ENCODE results near the gene SPOCK1.

Gene SPOCK1

DNA sequence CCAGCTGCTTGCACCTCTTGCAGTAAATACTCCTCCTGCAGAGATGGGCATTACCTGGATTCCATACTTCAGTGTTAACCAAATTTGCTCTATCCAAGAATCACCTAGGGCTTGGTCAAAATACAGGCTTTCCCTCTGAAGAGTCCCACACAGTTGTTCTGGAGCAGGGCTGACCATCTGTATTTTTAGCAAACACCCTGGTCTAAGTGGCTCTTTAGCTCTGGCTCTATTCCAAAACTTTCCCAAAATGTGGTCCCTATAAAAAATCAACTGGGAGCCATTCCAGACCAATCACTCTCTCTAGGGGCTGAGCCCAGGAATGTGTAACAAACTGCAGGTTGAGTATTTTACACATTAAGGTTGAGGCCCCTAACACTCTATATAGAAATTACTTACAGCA is 153.7 kb downstream of the SPOCK1 start:
- no peak for DNase-seq (ENCODE audit: extremely low spot score)
- ChIA-PET POLR2A (no interaction called here), CTCF (interaction anchor here (0.9 to 1.5 kb wide), 7 partner anchors 8 to 107 kb away, joined by 3 to 6 read pairs (median 3); no protein-coding TSS in a partner anchor)
- no peak for TF ChIP-seq TARDBP (IDR thresholded peaks at IDR 0.05)
- no peak for TF ChIP-seq ARNT (IDR thresholded peaks at IDR 0.05)
- no peak for TF ChIP-seq BHLHE40 (IDR thresholded peaks at IDR 0.05; ENCODE audit: borderline replicate concordance)
- TF ChIP-seq CTBP1 (IDR thresholded peaks at IDR 0.05; ENCODE audit: borderline replicate concordance), result no peak
- TF ChIP-seq SUZ12 (IDR thresholded peaks at IDR 0.05), result no peak
- no peak for TF ChIP-seq SP1 (IDR thresholded peaks at IDR 0.05)
- TF ChIP-seq, protein P1, sequence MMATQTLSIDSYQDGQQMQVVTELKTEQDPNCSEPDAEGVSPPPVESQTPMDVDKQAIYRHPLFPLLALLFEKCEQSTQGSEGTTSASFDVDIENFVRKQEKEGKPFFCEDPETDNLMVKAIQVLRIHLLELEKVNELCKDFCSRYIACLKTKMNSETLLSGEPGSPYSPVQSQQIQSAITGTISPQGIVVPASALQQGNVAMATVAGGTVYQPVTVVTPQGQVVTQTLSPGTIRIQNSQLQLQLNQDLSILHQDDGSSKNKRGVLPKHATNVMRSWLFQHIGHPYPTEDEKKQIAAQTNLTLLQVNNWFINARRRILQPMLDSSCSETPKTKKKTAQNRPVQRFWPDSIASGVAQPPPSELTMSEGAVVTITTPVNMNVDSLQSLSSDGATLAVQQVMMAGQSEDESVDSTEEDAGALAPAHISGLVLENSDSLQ (IDR thresholded peaks at IDR 0.05), result no peak
- no peak for TF ChIP-seq ELF4 (IDR thresholded peaks at IDR 0.05)
- TF ChIP-seq LEF1 (IDR thresholded peaks at IDR 0.05; ENCODE audit: borderline replicate concordance), result no peak
- no peak for TF ChIP-seq HDGF (IDR thresholded peaks at IDR 0.05; ENCODE audit: borderline replicate concordance)
- TF ChIP-seq NFRKB (IDR thresholded peaks at IDR 0.05), result no peak
- no peak for TF ChIP-seq ZNF384 (IDR thresholded peaks at IDR 0.05)
- no peak for TF ChIP-seq FOXM1 (IDR thresholded peaks at IDR 0.05; ENCODE audit: borderline replicate concordance)
- TF ChIP-seq L3MBTL2 (conservative IDR thresholded peaks at IDR 0.05), result no peak
- TF ChIP-seq FOXK2 (IDR thresholded peaks at IDR 0.05), result no peak
- TF ChIP-seq FOXA1 (IDR thresholded peaks at IDR 0.05), result no peak

DNA sequence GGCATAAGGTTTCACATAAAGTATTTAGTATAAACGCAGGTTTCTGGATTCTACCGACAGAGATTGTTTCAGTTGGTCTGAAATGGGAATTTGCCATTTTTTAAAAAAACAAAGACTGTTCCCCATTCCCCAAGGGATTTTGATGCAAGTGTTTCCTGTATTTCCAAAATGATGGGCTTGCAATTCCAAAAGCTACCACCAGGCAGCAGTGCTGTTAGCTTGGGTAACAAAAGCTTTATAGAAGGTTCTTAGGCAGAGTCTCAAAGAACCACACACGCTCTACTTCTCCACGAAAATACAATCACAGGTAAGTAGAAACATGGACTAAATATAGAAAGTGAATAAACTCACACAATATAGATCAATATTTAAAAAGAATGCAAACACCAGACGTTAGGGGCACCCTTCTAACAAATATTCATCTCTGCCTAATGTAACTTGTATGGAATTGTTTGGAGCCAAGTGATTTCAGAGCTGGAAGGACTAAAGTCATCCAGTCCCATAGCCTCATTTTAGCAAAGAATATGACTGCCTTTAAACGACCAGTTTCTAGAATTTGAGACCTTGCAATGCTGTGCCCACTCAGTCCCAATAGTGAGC is 154.3 kb downstream of the SPOCK1 start:
- peak; percentile 39 for DNase-seq (ENCODE audit: extremely low spot score)
- CTCF ChIA-PET, result interaction anchor here (0.8 to 1.2 kb wide), 6 partner anchors 9 to 154 kb away, joined by 3 to 6 read pairs (median 3); partner anchors contain the start of gene SPOCK1
- TF ChIP-seq LEF1 (IDR thresholded peaks at IDR 0.05; ENCODE audit: borderline replicate concordance) (no peak), HDGF (IDR thresholded peaks at IDR 0.05; ENCODE audit: borderline replicate concordance) (no peak), ARNT (IDR thresholded peaks at IDR 0.05) (no peak), SP1 (IDR thresholded peaks at IDR 0.05) (no peak), FOXK2 (IDR thresholded peaks at IDR 0.05) (no peak), ZNF384 (IDR thresholded peaks at IDR 0.05) (no peak), FOXM1 (IDR thresholded peaks at IDR 0.05; ENCODE audit: borderline replicate concordance) (no peak), CTBP1 (IDR thresholded peaks at IDR 0.05; ENCODE audit: borderline replicate concordance) (no peak), TARDBP (IDR thresholded peaks at IDR 0.05) (no peak), FOXA1 (IDR thresholded peaks at IDR 0.05) (no peak), L3MBTL2 (conservative IDR thresholded peaks at IDR 0.05) (no peak), BHLHE40 (IDR thresholded peaks at IDR 0.05; ENCODE audit: borderline replicate concordance) (no peak), NFRKB (IDR thresholded peaks at IDR 0.05) (no peak), SUZ12 (IDR thresholded peaks at IDR 0.05) (no peak), ELF4 (IDR thresholded peaks at IDR 0.05) (no peak)
- TF ChIP-seq, protein P1 (IDR thresholded peaks at IDR 0.05), result no peak
- POLR2A ChIA-PET, result no interaction called here

DNA sequence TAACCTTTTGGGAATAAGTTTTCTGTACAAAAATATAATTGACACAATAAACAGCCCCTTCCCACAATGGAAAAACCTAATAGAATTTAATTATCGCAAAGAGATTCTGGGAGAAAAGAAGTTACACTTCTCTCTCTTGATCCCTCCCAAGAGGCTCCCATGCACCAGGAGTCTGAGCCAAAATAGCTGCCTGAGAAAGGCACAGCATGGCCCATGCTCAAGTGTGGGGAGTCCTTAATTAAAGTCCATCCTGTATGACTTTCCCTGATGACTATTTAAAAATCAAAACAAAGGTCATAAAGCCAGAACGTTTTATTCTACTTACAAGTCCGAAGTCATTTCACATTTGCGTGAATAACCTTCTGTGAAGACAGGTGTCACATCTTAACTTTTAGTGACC is 155.1 kb downstream of the SPOCK1 start:
- ChIA-PET CTCF (interaction anchor here (1.2 kb wide), 1 partner anchor 9 kb away, joined by 6 read pairs; no protein-coding TSS in a partner anchor), POLR2A (no interaction called here)
- TF ChIP-seq FOXK2 (IDR thresholded peaks at IDR 0.05) (no peak), ZNF384 (IDR thresholded peaks at IDR 0.05) (no peak), CTBP1 (IDR thresholded peaks at IDR 0.05; ENCODE audit: borderline replicate concordance) (no peak), SP1 (IDR thresholded peaks at IDR 0.05) (no peak), TARDBP (IDR thresholded peaks at IDR 0.05) (no peak), SUZ12 (IDR thresholded peaks at IDR 0.05) (no peak), BHLHE40 (IDR thresholded peaks at IDR 0.05; ENCODE audit: borderline replicate concordance) (no peak), LEF1 (IDR thresholded peaks at IDR 0.05; ENCODE audit: borderline replicate concordance) (no peak), ARNT (IDR thresholded peaks at IDR 0.05) (no peak), HDGF (IDR thresholded peaks at IDR 0.05; ENCODE audit: borderline replicate concordance) (no peak), L3MBTL2 (conservative IDR thresholded peaks at IDR 0.05) (no peak), FOXA1 (IDR thresholded peaks at IDR 0.05) (no peak), ELF4 (IDR thresholded peaks at IDR 0.05) (no peak), FOXM1 (IDR thresholded peaks at IDR 0.05; ENCODE audit: borderline replicate concordance) (no peak), NFRKB (IDR thresholded peaks at IDR 0.05) (no peak)
- TF ChIP-seq, protein P1 (IDR thresholded peaks at IDR 0.05), result no peak
- DNase-seq (ENCODE audit: extremely low spot score), result no peak

DNA sequence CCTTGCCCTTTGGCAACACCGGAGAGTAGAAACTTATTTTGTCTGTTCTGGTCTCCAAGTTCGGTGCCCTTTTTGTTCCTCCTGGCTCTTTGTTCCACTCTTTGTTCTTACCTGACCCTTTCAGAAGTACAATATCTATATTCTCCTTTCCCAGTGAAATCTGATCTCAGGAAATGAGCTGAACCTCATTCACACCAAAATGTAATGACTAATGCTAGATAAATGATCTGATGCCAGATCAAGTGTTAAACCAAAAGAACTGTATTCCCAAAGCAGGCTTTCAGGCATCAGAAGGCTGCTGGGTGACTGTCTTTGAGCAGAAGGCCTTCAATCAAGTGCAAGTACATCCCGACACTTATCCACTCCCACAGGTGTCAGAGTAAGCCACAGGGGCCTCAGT is 156.4 kb downstream of the SPOCK1 start:
- POLR2A ChIA-PET, result no interaction called here
- CTCF ChIA-PET, result interaction anchor here (0.6 kb wide), 1 partner anchor 156 kb away, joined by 3 read pairs; the partner anchor contains the start of gene SPOCK1
- no peak for DNase-seq (ENCODE audit: extremely low spot score)
- no peak for TF ChIP-seq LEF1 (IDR thresholded peaks at IDR 0.05; ENCODE audit: borderline replicate concordance)
- TF ChIP-seq FOXM1 (IDR thresholded peaks at IDR 0.05; ENCODE audit: borderline replicate concordance), result no peak
- TF ChIP-seq L3MBTL2 (conservative IDR thresholded peaks at IDR 0.05), result no peak
- no peak for TF ChIP-seq ZNF384 (IDR thresholded peaks at IDR 0.05)
- no peak for TF ChIP-seq HDGF (IDR thresholded peaks at IDR 0.05; ENCODE audit: borderline replicate concordance)
- TF ChIP-seq NFRKB (IDR thresholded peaks at IDR 0.05), result no peak
- TF ChIP-seq ARNT (IDR thresholded peaks at IDR 0.05), result no peak
- TF ChIP-seq BHLHE40 (IDR thresholded peaks at IDR 0.05; ENCODE audit: borderline replicate concordance), result no peak

DNA sequence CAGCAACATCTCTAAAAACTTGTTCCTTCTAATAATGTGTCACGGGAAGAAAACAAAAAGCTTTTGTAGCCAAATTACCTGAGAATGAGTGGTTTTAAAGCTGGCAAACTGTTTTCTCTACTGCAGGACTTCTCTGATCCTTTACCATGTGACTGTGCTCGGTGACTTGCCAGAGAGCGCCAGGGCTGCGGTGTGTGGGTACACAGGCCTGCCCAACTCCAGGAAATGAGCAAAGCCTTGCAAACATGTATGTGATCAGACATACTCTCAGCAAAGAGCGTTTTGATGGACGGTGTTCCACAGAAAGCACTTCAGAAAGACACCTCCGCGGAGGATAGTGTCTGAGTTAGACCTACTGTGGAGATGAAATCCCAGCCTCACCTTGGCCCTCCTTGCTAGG is 157.3 kb downstream of the SPOCK1 start:
- DNase-seq (ENCODE audit: extremely low spot score), result no peak
- POLR2A ChIA-PET, result no interaction called here
- TF ChIP-seq SUZ12 (IDR thresholded peaks at IDR 0.05) (no peak), FOXK2 (IDR thresholded peaks at IDR 0.05) (no peak), LEF1 (IDR thresholded peaks at IDR 0.05; ENCODE audit: borderline replicate concordance) (no peak), FOXA1 (IDR thresholded peaks at IDR 0.05) (no peak)
- CTCF ChIA-PET, result no interaction called here

DNA sequence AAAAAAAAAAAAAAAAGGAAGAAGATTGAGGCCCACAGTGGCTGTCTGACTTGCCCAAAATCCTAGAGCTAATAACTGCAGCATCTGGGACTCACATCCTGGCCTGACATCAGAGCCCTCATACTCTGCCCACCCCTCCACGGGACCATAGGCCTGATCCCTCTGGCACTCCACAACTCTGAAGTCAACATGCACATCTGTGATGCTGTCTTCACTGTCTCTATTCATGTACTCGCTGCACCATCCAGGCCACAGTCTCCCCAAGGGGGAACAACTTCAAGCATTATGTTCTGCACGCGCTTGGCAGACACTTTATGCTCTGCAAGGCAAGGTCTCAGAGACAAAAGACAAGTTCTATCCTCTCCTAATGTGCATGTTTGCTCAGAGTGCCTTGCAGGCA is 158.2 kb downstream of the SPOCK1 start:
- CTCF ChIA-PET, result no interaction called here
- TF ChIP-seq ZNF384 (IDR thresholded peaks at IDR 0.05) (no peak), NFRKB (IDR thresholded peaks at IDR 0.05) (no peak), L3MBTL2 (conservative IDR thresholded peaks at IDR 0.05) (no peak), FOXM1 (IDR thresholded peaks at IDR 0.05; ENCODE audit: borderline replicate concordance) (no peak), ARNT (IDR thresholded peaks at IDR 0.05) (no peak), LEF1 (IDR thresholded peaks at IDR 0.05; ENCODE audit: borderline replicate concordance) (no peak), BHLHE40 (IDR thresholded peaks at IDR 0.05; ENCODE audit: borderline replicate concordance) (no peak)
- no peak for DNase-seq (ENCODE audit: extremely low spot score)
- POLR2A ChIA-PET, result no interaction called here

Measured in HEK293T (cell line).